DND-41 (cell line): ENCODE results near the gene MRPL49.

Experiments used
- ATAC-seq: fragments of 200-7000 bp; cut with Tn5 transposase; 3 replicates; pipeline ENCODE4 v1.9.1; 2021; ENCODE audit warnings: low read depth; ENCODE audit not compliant: insufficient read depth
- DNase-seq: peaks from one replicate; pipeline ENCODE4 v3.0.0-alpha.2; 2020
- H2AFZ ChIP-seq: 2 replicates; pipeline ENCODE4 v1.6.0; 2012; ENCODE audit warnings: low read depth, low read length
- H3K27ac ChIP-seq: 2 replicates; pipeline ENCODE4 v1.5.1; 2012; ENCODE audit warnings: low read length, inconsistent platforms
- H3K27me3 ChIP-seq: fragments of 200-600 bp; sonication (generic); 2 replicates; pipeline ENCODE4 v1.6.0; 2012; ENCODE audit warnings: low read length, mild to moderate bottlenecking, inconsistent platforms; ENCODE audit not compliant: insufficient read depth, poor library complexity
- H3K36me3 ChIP-seq: 2 replicates; pipeline ENCODE4 v1.5.1; 2012; ENCODE audit warnings: low read length, inconsistent platforms; ENCODE audit not compliant: insufficient read depth
- H3K4me1 ChIP-seq: 2 replicates; pipeline ENCODE4 v1.5.1; 2012; ENCODE audit warnings: mild to moderate bottlenecking, low read length; ENCODE audit not compliant: insufficient read depth
- H3K4me2 ChIP-seq: 2 replicates; pipeline ENCODE4 v1.6.0; 2012; ENCODE audit warnings: mild to moderate bottlenecking, moderate library complexity, low read length, inconsistent platforms; ENCODE audit not compliant: insufficient read depth
- H3K4me3 ChIP-seq, 2 experiments: fragments of 200-600 bp in 1 of 2; shearing (Covaris generic) in 1 of 2; 2 replicates each; pipeline ENCODE4 v1.5.1; 2012 to 2016; ENCODE audit warnings: inconsistent platforms in 2 of 2, low read length in 2 of 2, mild to moderate bottlenecking in 2 of 2, low read depth in 1 of 2, moderate library complexity in 1 of 2
- H3K79me2 ChIP-seq: 2 replicates; pipeline ENCODE4 v1.6.0; 2012; ENCODE audit warnings: low read length, inconsistent platforms; ENCODE audit not compliant: insufficient read depth
- H3K9ac ChIP-seq: 2 replicates; pipeline ENCODE4 v1.6.0; 2012; ENCODE audit warnings: low read depth, mild to moderate bottlenecking, inconsistent platforms, low read length, moderate library complexity
- H3K9me3 ChIP-seq: 2 replicates; pipeline ENCODE4 v1.5.1; 2012; ENCODE audit warnings: low read length, moderate library complexity, mild to moderate bottlenecking, inconsistent platforms; ENCODE audit not compliant: insufficient read depth, severe bottlenecking
- H4K20me1 ChIP-seq: 2 replicates; pipeline ENCODE4 v1.6.0; 2012; ENCODE audit warnings: low read length; ENCODE audit not compliant: insufficient read depth
- EZH2 ChIP-seq: IDR thresholded peaks from 3 replicates; pipeline ENCODE4 v1.6.1; 2012; ENCODE audit warnings: borderline replicate concordance, low read depth, mild to moderate bottlenecking, moderate library complexity, low read length, inconsistent platforms; ENCODE audit not compliant: severe bottlenecking
- TF ChIP-seq, protein P1 (sequence below): IDR thresholded peaks from 2 replicates; pipeline ENCODE4 v1.5.1; 2012; ENCODE audit warnings: borderline replicate concordance, low read length, moderate library complexity, mild to moderate bottlenecking; ENCODE audit not compliant: poor library complexity, severe bottlenecking; ENCODE audit errors: extremely low read depth

MRPL49 gene

DNA sequence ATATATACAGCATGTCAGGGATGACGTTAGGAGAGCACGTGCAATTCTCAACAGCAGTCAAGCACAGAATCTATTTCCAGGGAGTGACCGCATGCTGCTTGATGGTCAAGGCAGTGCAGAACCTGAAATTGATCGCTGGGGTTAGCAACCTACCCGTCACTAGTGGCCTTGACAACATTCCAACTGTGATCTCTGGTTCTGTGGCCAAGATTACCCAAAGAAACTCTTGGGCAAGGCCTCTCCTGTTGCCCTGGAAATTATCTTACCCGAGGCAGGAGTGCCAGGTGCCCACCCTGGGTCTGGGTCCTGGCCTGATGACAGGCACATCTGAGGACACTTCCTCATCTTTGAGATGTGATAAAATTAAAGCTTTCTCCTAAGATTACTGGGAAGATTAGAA lies 8.3 kb upstream of the MRPL49 start:
- H3K4me2 ChIP-seq = peak overlapping the region; percentile 99
- H3K9ac ChIP-seq = peak overlapping the region; percentile 93
- no peak overlapping the region for H3K27ac ChIP-seq
- peaks cover 30% of the 10 kb centered on the region for H4K20me1 ChIP-seq
- ATAC-seq (no peak), DNase-seq (no peak)
- no peak overlapping the region; a peak in 1 of 4 replicates for H3K4me3 ChIP-seq
- TF ChIP-seq, protein P1, sequence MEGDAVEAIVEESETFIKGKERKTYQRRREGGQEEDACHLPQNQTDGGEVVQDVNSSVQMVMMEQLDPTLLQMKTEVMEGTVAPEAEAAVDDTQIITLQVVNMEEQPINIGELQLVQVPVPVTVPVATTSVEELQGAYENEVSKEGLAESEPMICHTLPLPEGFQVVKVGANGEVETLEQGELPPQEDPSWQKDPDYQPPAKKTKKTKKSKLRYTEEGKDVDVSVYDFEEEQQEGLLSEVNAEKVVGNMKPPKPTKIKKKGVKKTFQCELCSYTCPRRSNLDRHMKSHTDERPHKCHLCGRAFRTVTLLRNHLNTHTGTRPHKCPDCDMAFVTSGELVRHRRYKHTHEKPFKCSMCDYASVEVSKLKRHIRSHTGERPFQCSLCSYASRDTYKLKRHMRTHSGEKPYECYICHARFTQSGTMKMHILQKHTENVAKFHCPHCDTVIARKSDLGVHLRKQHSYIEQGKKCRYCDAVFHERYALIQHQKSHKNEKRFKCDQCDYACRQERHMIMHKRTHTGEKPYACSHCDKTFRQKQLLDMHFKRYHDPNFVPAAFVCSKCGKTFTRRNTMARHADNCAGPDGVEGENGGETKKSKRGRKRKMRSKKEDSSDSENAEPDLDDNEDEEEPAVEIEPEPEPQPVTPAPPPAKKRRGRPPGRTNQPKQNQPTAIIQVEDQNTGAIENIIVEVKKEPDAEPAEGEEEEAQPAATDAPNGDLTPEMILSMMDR = no peak
- TF ChIP-seq EZH2 = no peak
- H3K4me1 ChIP-seq = peaks cover 72% of the 10 kb centered on the region
- no peak overlapping the region for H2AFZ ChIP-seq
- no peaks in the 10 kb centered on the region for H3K9me3 ChIP-seq
- no peaks in the 10 kb centered on the region for H3K27me3 ChIP-seq
- peaks cover 52% of the 10 kb centered on the region for H3K36me3 ChIP-seq
- peaks cover 46% of the 10 kb centered on the region for H3K79me2 ChIP-seq

DNA sequence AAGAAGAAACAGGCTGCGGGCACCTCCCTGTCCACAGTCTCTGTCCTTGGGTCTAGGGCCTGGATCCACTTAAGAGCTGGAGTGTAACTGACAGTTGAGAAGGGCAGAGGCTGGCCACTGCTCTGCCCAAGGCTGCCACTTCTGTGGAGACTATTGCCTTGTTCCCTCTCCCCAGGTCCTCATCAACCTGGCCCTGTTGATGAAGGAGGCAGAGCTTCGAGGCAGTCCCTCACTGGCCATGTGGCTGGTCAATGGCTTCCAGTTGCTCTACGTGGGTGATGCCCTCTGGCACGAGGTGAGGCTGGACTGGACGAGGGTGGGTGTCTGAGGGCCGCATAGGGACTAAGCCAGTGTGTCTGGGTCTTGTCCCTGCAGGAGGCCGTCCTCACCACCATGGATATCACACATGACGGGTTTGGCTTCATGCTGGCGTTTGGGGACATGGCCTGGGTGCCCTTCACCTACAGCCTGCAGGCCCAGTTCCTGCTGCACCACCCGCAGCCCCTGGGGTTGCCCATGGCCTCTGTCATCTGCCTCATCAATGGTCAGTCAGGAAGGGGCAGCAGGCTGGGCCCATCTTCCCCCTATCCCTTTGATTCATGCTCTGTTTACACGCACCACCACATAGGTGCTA lies 7.5 kb upstream of the MRPL49 start:
- peaks cover 74% of the 10 kb centered on the region for H3K4me1 ChIP-seq
- no peak overlapping the region for H3K4me3 ChIP-seq
- H3K27ac ChIP-seq = no peak overlapping the region
- no peak overlapping the region for H3K9ac ChIP-seq
- H3K4me2 ChIP-seq = 0 out of 2 replicates have a peak overlapping the region, but pooled peaks have one; percentile 98
- TF ChIP-seq, protein P1 = no peak
- TF ChIP-seq EZH2 = no peak
- no peak for ATAC-seq
- H2AFZ ChIP-seq = no peak overlapping the region
- DNase-seq = no peak
- no peaks in the 10 kb centered on the region for H3K9me3 ChIP-seq
- H3K79me2 ChIP-seq = peaks cover 46% of the 10 kb centered on the region
- peaks cover 51% of the 10 kb centered on the region for H3K36me3 ChIP-seq
- no peaks in the 10 kb centered on the region for H3K27me3 ChIP-seq
- peaks cover 23% of the 10 kb centered on the region for H4K20me1 ChIP-seq

DNA sequence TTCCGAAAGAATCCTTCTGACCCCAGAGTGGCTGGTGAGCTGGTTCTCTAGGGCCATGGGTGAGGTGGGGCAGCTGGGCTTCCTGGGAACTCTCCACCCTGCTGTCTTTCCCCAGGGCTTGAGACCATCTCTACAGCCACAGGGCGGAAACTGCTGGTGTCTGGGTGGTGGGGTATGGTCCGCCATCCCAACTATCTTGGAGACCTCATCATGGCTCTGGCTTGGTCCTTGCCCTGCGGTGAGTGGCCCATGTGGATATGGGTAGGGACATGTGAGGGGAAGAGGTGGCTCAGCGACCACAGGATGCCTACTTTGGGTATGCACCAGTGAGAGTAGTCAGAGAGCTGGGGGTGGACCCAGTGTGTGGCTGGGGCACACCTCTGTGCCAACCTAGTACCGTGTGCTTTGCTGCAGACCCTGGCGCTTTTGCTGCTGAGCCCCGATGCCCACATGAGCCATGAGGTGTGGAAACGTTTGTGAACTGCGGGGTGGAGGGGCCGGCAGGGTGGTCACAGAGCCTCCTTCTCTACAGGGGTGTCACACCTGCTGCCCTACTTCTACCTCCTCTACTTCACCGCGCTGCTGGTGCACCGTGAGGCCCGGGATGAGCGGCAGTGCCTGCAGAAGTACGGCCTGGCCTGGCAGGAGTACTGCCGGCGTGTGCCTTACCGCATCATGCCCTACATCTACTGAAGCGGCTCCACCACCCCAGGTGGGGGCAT lies 6.6 kb upstream of the MRPL49 start:
- H3K4me2 ChIP-seq = peak overlapping the region; percentile 98
- peaks cover 24% of the 10 kb centered on the region for H4K20me1 ChIP-seq
- TF ChIP-seq EZH2 = no peak
- TF ChIP-seq, protein P1 = no peak
- H3K36me3 ChIP-seq = peaks cover 53% of the 10 kb centered on the region
- ATAC-seq (no peak), DNase-seq (no peak)
- peaks cover 55% of the 10 kb centered on the region for H3K79me2 ChIP-seq
- peaks cover 77% of the 10 kb centered on the region for H3K4me1 ChIP-seq
- peak overlapping the region; percentile 2; the same call in 1 of the 2 replicates for H3K27ac ChIP-seq
- H3K9me3 ChIP-seq = no peaks in the 10 kb centered on the region
- H2AFZ ChIP-seq = no peak overlapping the region
- no peaks in the 10 kb centered on the region for H3K27me3 ChIP-seq
- peak overlapping the region in 1 of 2 experiments; percentile 99; a peak in 2 of 4 replicates for H3K4me3 ChIP-seq
- H3K9ac ChIP-seq = no peak overlapping the region; the same call in 1 of the 2 replicates
